ENCODE results near the gene CST3.

The CST3 gene

DNA sequence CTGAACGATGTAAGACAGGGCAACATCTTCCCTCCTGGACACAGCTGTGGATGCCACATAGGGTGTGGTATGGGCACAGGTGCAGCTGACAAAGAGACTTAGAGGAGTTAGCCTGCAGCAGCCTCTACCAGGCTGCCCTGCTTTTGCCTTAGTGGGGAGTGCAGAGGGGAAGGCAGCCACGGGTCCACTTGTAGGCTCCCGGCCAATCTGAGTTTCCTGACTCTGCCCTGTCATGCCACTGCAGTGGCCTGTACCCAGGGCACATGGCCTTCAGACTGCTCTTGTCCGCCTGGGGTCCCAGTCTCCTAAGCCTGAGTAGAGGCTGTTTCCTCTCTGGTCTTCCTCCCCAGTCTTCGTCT, 52.3 kb downstream of the CST3 start:
- H3K4me3 ChIP-seq (ENCODE audit: low read depth, low read length): no peak overlapping the region
- TF ChIP-seq, protein P1, sequence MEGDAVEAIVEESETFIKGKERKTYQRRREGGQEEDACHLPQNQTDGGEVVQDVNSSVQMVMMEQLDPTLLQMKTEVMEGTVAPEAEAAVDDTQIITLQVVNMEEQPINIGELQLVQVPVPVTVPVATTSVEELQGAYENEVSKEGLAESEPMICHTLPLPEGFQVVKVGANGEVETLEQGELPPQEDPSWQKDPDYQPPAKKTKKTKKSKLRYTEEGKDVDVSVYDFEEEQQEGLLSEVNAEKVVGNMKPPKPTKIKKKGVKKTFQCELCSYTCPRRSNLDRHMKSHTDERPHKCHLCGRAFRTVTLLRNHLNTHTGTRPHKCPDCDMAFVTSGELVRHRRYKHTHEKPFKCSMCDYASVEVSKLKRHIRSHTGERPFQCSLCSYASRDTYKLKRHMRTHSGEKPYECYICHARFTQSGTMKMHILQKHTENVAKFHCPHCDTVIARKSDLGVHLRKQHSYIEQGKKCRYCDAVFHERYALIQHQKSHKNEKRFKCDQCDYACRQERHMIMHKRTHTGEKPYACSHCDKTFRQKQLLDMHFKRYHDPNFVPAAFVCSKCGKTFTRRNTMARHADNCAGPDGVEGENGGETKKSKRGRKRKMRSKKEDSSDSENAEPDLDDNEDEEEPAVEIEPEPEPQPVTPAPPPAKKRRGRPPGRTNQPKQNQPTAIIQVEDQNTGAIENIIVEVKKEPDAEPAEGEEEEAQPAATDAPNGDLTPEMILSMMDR (IDR thresholded peaks at IDR 0.05; ENCODE audit: low read depth, low read length): no peak

DNA sequence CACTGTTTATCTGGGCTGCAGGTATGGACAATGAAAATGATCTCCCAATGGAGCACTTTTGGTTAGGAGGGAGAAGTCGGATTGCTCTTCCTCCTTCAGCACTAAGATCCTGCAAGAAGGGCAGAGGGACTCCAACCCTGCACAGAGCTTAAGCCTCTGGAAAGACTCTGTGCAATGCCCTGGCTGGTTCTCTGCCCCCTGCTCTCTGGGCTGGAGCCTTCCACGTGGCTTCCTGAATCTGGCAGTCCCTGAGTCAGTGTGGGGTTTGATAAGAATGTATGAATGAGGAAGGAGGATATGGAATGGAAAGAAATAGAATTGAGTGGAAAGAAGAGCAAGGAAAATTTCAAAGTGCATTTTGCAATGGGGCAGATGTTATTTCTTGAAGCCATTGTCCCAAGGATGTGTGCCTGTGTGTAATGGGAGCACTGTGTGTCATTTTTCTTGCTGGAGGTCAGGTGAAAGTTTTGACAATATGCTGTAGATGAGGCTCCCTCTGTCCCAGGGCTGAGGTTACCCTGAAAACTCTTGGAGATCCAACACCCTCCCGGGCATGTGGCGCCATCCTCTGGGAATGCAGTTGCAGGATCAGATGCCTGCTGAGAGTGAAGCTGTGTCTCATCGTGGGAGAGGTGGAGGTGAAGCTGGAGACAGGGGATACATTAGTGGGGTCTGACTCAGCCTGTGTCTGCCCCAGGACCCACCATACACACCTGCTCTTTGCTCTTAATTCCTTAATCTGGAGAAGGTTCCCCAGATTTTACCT, 53.1 kb downstream of the CST3 start:
- no peak overlapping the region for H3K4me3 ChIP-seq (ENCODE audit: low read depth, low read length)
- TF ChIP-seq, protein P1 (IDR thresholded peaks at IDR 0.05; ENCODE audit: low read depth, low read length): no peak
